B cell (primary cell): ENCODE results near the gene MRPL14. TPM values are rescaled to one million over a fixed set of nuclear protein-coding genes. Genes with fewer than 3 reads are reported as not detected.

Experiments used
- ATAC-seq: fragments of 200-7000 bp; cut with Tn5 transposase; one replicate; pipeline ENCODE4 v1.10.0; 2021; ENCODE audit warnings: low read depth, mild to moderate bottlenecking, moderate number of reproducible peaks, moderate library complexity
- CTCF ChIA-PET: fragments of 350-600 bp; sonication (Branson Sonifier 250); formaldehyde crosslinking; loops from one replicate; lab custom pipeline; 2021; ENCODE audit warnings: antibody characterized with exemption, inconsistent platforms; lab: Charles Lee
- POLR2A ChIA-PET: fragments of 350-600 bp; sonication (Branson Sonifier 250); formaldehyde crosslinking; loops from one replicate; lab custom pipeline; 2021; ENCODE audit warnings: antibody characterized with exemption; lab: Charles Lee
- DNase-seq: peaks from one replicate; pipeline ENCODE4 v3.0.0; 2013
- H2AFZ ChIP-seq: 2 replicates; pipeline ENCODE4 v1.6.1; 2012; ENCODE audit warnings: mild to moderate bottlenecking, low read depth, low read length; ENCODE audit not compliant: insufficient read depth, poor library complexity, severe bottlenecking
- H3K27ac ChIP-seq, 2 donors: 1 replicate in 1 of 2; 2 replicates in 1 of 2; pipeline ENCODE4 v1.5.1; 2012 to 2013; ENCODE audit warnings: low read length in 2 of 2, mild to moderate bottlenecking in 2 of 2, moderate library complexity in 1 of 2
- H3K27me3 ChIP-seq, 4 experiments: fragments of 200-600 bp in 1 of 4; sonication (generic) in 1 of 4; replicated peaks in 1 of 4; 1 replicate in 2 of 4; 2 replicates in 2 of 4; pipeline versions ENCODE4 v1.6.1 to v1.7.0; 2013 to 2016; ENCODE audit warnings: low read length in 3 of 4, mild to moderate bottlenecking in 2 of 4, mixed read lengths in 1 of 4, moderate library complexity in 1 of 4; ENCODE audit not compliant: insufficient read depth in 4 of 4, control insufficient read depth in 3 of 4; ENCODE audit errors: control extremely low read depth in 1 of 4
- H3K36me3 ChIP-seq, 2 experiments: replicated peaks in 1 of 2; 1 replicate in 1 of 2; 2 replicates in 1 of 2; pipeline versions ENCODE4 v1.6.1 to v1.7.1; 2013; ENCODE audit warnings: low read length in 1 of 2; ENCODE audit not compliant: insufficient read depth in 2 of 2, control insufficient read depth in 1 of 2; ENCODE audit errors: control extremely low read depth in 1 of 2, extremely low read depth in 1 of 2
- H3K4me1 ChIP-seq, 2 donors: fragments of 200-600 bp in 1 of 2; sonication (generic) in 1 of 2; 1 replicate in 1 of 2; 2 replicates in 1 of 2; pipeline versions ENCODE4 v1.5.1 to v1.6.1; 2013 to 2017; ENCODE audit warnings: low read length in 2 of 2; ENCODE audit not compliant: control insufficient read depth in 2 of 2, insufficient read depth in 2 of 2
- H3K4me2 ChIP-seq: replicated peaks from 2 replicates; pipeline ENCODE3; 2012; ENCODE audit warnings: mild to moderate bottlenecking, low read depth, low read length; ENCODE audit not compliant: poor library complexity, severe bottlenecking
- H3K4me3 ChIP-seq, 5 experiments: fragments of 200-600 bp in 1 of 5; sonication (generic) in 1 of 5; 1 replicate in 3 of 5; 2 replicates in 2 of 5; pipeline versions ENCODE4 v1.5.1 to v1.7.0; 2011 to 2016; ENCODE audit warnings: low read length in 4 of 5, mild to moderate bottlenecking in 4 of 5, low read depth in 2 of 5, control low read depth in 1 of 5, moderate library complexity in 1 of 5; ENCODE audit not compliant: insufficient read depth in 1 of 5; ENCODE audit errors: control extremely low read depth in 1 of 5, extremely low read depth in 1 of 5
- H3K79me2 ChIP-seq: fragments of 200-600 bp; sonication (generic); one replicate; pipeline ENCODE4 v1.6.0; 2016; ENCODE audit warnings: low read length; ENCODE audit not compliant: control insufficient read depth, insufficient read depth
- H3K9ac ChIP-seq: fragments of 200-600 bp; sonication (generic); 2 replicates; pipeline ENCODE4 v1.6.1; 2017; ENCODE audit warnings: mild to moderate bottlenecking, low read length, moderate library complexity
- H3K9me3 ChIP-seq, 3 donors: one replicate each; pipeline versions ENCODE4 v1.6.1 to v1.7.1; 2013; ENCODE audit warnings: low read length in 2 of 3; ENCODE audit not compliant: control insufficient read depth in 2 of 3, insufficient read depth in 1 of 3; ENCODE audit errors: control extremely low read depth in 1 of 3
- H4K20me1 ChIP-seq: 2 replicates; pipeline ENCODE4 v1.6.0; 2012; ENCODE audit warnings: mild to moderate bottlenecking, low read length; ENCODE audit not compliant: insufficient read depth, control insufficient read depth, poor library complexity, severe bottlenecking
- H3K27ac Mint-ChIP-seq: one replicate; pipeline ENCODE4 v1.8.0; 2021; ENCODE audit warnings: mixed read lengths
- H3K27me3 Mint-ChIP-seq: one replicate; pipeline ENCODE4 v1.8.0; 2021; ENCODE audit warnings: mixed read lengths
- H3K4me1 Mint-ChIP-seq: one replicate; pipeline ENCODE4 v1.8.0; 2021; ENCODE audit warnings: mixed read lengths
- H3K4me3 Mint-ChIP-seq: one replicate; pipeline ENCODE4 v1.8.0; 2021; ENCODE audit warnings: mixed read lengths
- H3K9me3 Mint-ChIP-seq: one replicate; pipeline ENCODE4 v1.8.0; 2022; ENCODE audit warnings: mixed read lengths; ENCODE audit not compliant: insufficient read depth
- EZH2 ChIP-seq: IDR thresholded peaks from 2 replicates; pipeline ENCODE4 v1.6.1; 2012; ENCODE audit warnings: borderline replicate concordance, low read depth, mild to moderate bottlenecking, moderate library complexity, low read length; ENCODE audit not compliant: insufficient read depth, poor library complexity, severe bottlenecking
- WGBS: methylation state at CpG from one replicate; pipeline ENCODE4 v1.1.5; 2013; ENCODE audit warnings: missing lambda C conversion rate; ENCODE audit not compliant: insufficient coverage; 5-methylcytosine and 5-hydroxymethylcytosine counted together
- intact Hi-C: fragments of 100-400 bp; cut with micrococcal nuclease; formaldehyde crosslinking; loops from one replicate; pipeline ENCODE4 v1.10.0; 2022
- polyA plus RNA-seq: library from polyadenylated mRNA; depleted of rRNA; stranded (reverse); fragments of >200 nt; gene quantifications from 2 replicates; pipeline ENCODE4 v1.2.3, GENCODE V29; 2012
- total RNA-seq, 2 donors: library from RNA; stranded (reverse); fragments of 120-200 nt in 1 of 2; gene quantifications; 1 replicate in 1 of 2; 2 replicates in 1 of 2; pipeline versions ENCODE4 v1.2.3 to v1.2.4, GENCODE V29; 2013 to 2022
- TF ChIP-seq, protein P1 (sequence below): fragments of 200-600 bp; IDR thresholded peaks from one replicate; pipeline ENCODE4 v1.8.0; 2022; ENCODE audit warnings: antibody characterized with exemption, mild to moderate bottlenecking

MRPL14 gene
- total and polyA plus RNA-seq, 2 donors (not counting 1 experiment from before 2014, with no cell fraction given) = 16.7 to 23.5 TPM

- H3K79me2 ChIP-seq = peaks cover 2% of the 10 kb centered on the region
- 100% methylated on average over 2 of the region's 7 CpGs for WGBS
- Mint-ChIP-seq H3K4me1 (peaks cover 9% of the 10 kb centered on the region), H3K4me3 (no peak overlapping the region), H3K9me3 (no peaks in the 10 kb centered on the region), H3K27me3 (no peaks in the 10 kb centered on the region), H3K27ac (no peak overlapping the region)
- no peak overlapping the region for H2AFZ ChIP-seq
- DNase-seq (no peak), ATAC-seq (no peak)
- TF ChIP-seq, protein P1, sequence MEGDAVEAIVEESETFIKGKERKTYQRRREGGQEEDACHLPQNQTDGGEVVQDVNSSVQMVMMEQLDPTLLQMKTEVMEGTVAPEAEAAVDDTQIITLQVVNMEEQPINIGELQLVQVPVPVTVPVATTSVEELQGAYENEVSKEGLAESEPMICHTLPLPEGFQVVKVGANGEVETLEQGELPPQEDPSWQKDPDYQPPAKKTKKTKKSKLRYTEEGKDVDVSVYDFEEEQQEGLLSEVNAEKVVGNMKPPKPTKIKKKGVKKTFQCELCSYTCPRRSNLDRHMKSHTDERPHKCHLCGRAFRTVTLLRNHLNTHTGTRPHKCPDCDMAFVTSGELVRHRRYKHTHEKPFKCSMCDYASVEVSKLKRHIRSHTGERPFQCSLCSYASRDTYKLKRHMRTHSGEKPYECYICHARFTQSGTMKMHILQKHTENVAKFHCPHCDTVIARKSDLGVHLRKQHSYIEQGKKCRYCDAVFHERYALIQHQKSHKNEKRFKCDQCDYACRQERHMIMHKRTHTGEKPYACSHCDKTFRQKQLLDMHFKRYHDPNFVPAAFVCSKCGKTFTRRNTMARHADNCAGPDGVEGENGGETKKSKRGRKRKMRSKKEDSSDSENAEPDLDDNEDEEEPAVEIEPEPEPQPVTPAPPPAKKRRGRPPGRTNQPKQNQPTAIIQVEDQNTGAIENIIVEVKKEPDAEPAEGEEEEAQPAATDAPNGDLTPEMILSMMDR = no peak
- no peak for TF ChIP-seq EZH2
- H3K9ac ChIP-seq = no peak overlapping the region
- no peak overlapping the region for H3K4me2 ChIP-seq
- peaks cover 0 to 11% of the 10 kb centered on the region in 2 experiments for H3K36me3 ChIP-seq
- H3K27ac ChIP-seq = no peak overlapping the region
- H3K27me3 ChIP-seq = no peaks in the 10 kb centered on the region
- ChIA-PET CTCF (interaction anchor here (0.6 to 2.4 kb wide), 2 partner anchors 38 to 106 kb away, joined by 3 to 7 read pairs; no protein-coding TSS in a partner anchor), POLR2A (no interaction called here)
- H3K4me3 ChIP-seq = no peak overlapping the region
- no peaks in the 10 kb centered on the region for H4K20me1 ChIP-seq
- peaks cover 4 to 8% of the 10 kb centered on the region in 2 donors for H3K4me1 ChIP-seq
- H3K9me3 ChIP-seq = no peaks in the 10 kb centered on the region
- intact Hi-C loops = no loop called here
Observed at GRCh38 chr6:44135875-44136274, 8.6 kb upstream of the MRPL14 start.

GRCh38 chr6:44135173-44135758 lies 8.0 kb upstream of the MRPL14 start:
- H3K79me2 ChIP-seq = peaks cover 2% of the 10 kb centered on the region
- H3K9me3 Mint-ChIP-seq = no peaks in the 10 kb centered on the region

More at GRCh38 chr6:44135173-44135758, 8.0 kb upstream of the MRPL14 start:
- intact Hi-C loops = no loop called here
- TF ChIP-seq, protein P1 = no peak
- no peak for TF ChIP-seq EZH2
- H3K27me3 ChIP-seq = no peaks in the 10 kb centered on the region
- no peak overlapping the region for H3K4me3 ChIP-seq
- H4K20me1 ChIP-seq = no peaks in the 10 kb centered on the region
- Mint-ChIP-seq H3K4me3 (no peak overlapping the region), H3K27ac (no peak overlapping the region), H3K4me1 (peaks cover 9% of the 10 kb centered on the region), H3K27me3 (no peaks in the 10 kb centered on the region)
- POLR2A ChIA-PET = no interaction called here
- no peak overlapping the region for H3K4me2 ChIP-seq
- H3K36me3 ChIP-seq = peaks cover 0 to 11% of the 10 kb centered on the region in 2 experiments
- CTCF ChIA-PET = interaction anchor here (2.4 kb wide), 1 partner anchor 38 kb away, joined by 7 read pairs; no protein-coding TSS in a partner anchor
- H2AFZ ChIP-seq = no peak overlapping the region
- H3K27ac ChIP-seq = no peak overlapping the region
- H3K9me3 ChIP-seq = no peaks in the 10 kb centered on the region
- ATAC-seq = no peak
- peaks cover 4 to 8% of the 10 kb centered on the region in 2 donors for H3K4me1 ChIP-seq
- 86% methylated on average over 8 of the region's 10 CpGs for WGBS
- no peak for DNase-seq
- H3K9ac ChIP-seq = no peak overlapping the region
